ENCODE data around the gene SCN10A.

Gene SCN10A

GRCh38 chr3:38720465-38720864 is 95.6 kb downstream of the SCN10A start:
- DNase-seq (ENCODE audit: low spot score): no peak

GRCh38 chr3:38717355-38718240 is 98.4 kb downstream of the SCN10A start:
- no peak for DNase-seq (ENCODE audit: low spot score)

- DNase-seq (ENCODE audit: low spot score): no peak
These were observed 102.9 kb downstream of the SCN10A start for GRCh38 chr3:38713121-38713520.

- no peak for DNase-seq (ENCODE audit: low spot score)
These were observed 104.7 kb downstream of the SCN10A start for GRCh38 chr3:38711321-38711720.

GRCh38 chr3:38707730-38708129 is 108.3 kb downstream of the SCN10A start:
- no peak for DNase-seq (ENCODE audit: low spot score)

GRCh38 chr3:38706961-38707360 is 109.1 kb downstream of the SCN10A start:
- DNase-seq (ENCODE audit: low spot score): no peak

GRCh38 chr3:38702231-38702630 is 113.8 kb downstream of the SCN10A start:
- no peak for DNase-seq (ENCODE audit: low spot score)

GRCh38 chr3:38698760-38699159 is 117.3 kb downstream of the SCN10A start:
- no peak for DNase-seq (ENCODE audit: low spot score)

GRCh38 chr3:38698061-38698460 is 118.0 kb downstream of the SCN10A start:
- DNase-seq (ENCODE audit: low spot score): no peak

- DNase-seq (ENCODE audit: low spot score): no peak
These were observed 120.0 kb downstream of the SCN10A start for GRCh38 chr3:38696034-38696433.

GRCh38 chr3:38690185-38690584 is 125.8 kb downstream of the SCN10A start:
- DNase-seq (ENCODE audit: low spot score): no peak

- no peak for DNase-seq (ENCODE audit: low spot score)
These were observed 126.2 kb downstream of the SCN10A start for GRCh38 chr3:38689774-38690173.

GRCh38 chr3:38689346-38689745 is 126.7 kb downstream of the SCN10A start:
- DNase-seq (ENCODE audit: low spot score): no peak

GRCh38 chr3:38687321-38687720 is 128.7 kb downstream of the SCN10A start:
- no peak for DNase-seq (ENCODE audit: low spot score)

- DNase-seq (ENCODE audit: low spot score): no peak
These were observed 131.5 kb downstream of the SCN10A start for GRCh38 chr3:38684546-38684945.

GRCh38 chr3:38669668-38670067 is 146.3 kb downstream of the SCN10A start:
- no peak for DNase-seq (ENCODE audit: low spot score)

- no peak for DNase-seq (ENCODE audit: low spot score)
These were observed 153.5 kb downstream of the SCN10A start for GRCh38 chr3:38662544-38662943.

GRCh38 chr3:38658841-38659240 is 157.2 kb downstream of the SCN10A start:
- DNase-seq (ENCODE audit: low spot score): no peak

GRCh38 chr3:38657369-38657768 is 158.6 kb downstream of the SCN10A start:
- peak; percentile 43 for DNase-seq (ENCODE audit: low spot score)

GRCh38 chr3:38655708-38656300 is 160.2 kb downstream of the SCN10A start:
- DNase-seq (ENCODE audit: low spot score): no peak

- DNase-seq (ENCODE audit: low spot score): peak; percentile 38
These were observed 162.1 kb downstream of the SCN10A start for GRCh38 chr3:38653685-38654537.

GRCh38 chr3:38652934-38653333 is 163.1 kb downstream of the SCN10A start:
- no peak for DNase-seq (ENCODE audit: low spot score)

Data from ecto neural progenitor cell (in vitro differentiated cells).